PC-3 (cell line): ENCODE measurements around the gene PDK1. TPM values are rescaled to one million over a fixed set of nuclear protein-coding genes. Genes with fewer than 3 reads are reported as not detected.

ENCODE experiments used
- ATAC-seq: fragments of 200-7000 bp; cut with Tn5 transposase; 2 replicates; pipeline ENCODE4 v1.9.1; 2020; ENCODE audit warnings: mild to moderate bottlenecking, moderate library complexity
- BruUV-seq: library from RNA; stranded (reverse); fragments of 400-500 nt; replicated peaks from 2 replicates; lab custom pipeline; 2021; lab: Mats Ljungman, UMichigan
- CTCF ChIA-PET: fragments of 300-600 bp; sonication (Branson Sonifier 250); formaldehyde crosslinking; loops from one replicate; lab custom pipeline; 2022; ENCODE audit warnings: antibody characterized with exemption; lab: Charles Lee
- POLR2A ChIA-PET: fragments of 300-600 bp; sonication (Branson Sonifier 250); formaldehyde crosslinking; loops from one replicate; lab custom pipeline; 2022; ENCODE audit warnings: antibody characterized with exemption; ENCODE audit not compliant: unreplicated experiment; lab: Charles Lee
- DNase-seq: peaks from one replicate; pipeline ENCODE4 v3.0.0-alpha.2; 2015
- H2AFZ ChIP-seq: fragments of 300-600 bp; sonication (generic); 2 replicates; pipeline ENCODE4 v1.6.0; 2016; ENCODE audit warnings: antibody characterized with exemption, low read length
- H3F3A ChIP-seq: fragments of 300-600 bp; sonication (generic); one replicate; pipeline ENCODE4 v1.6.0; 2017; ENCODE audit warnings: antibody characterized with exemption, low read length, control low read depth, mild to moderate bottlenecking; ENCODE audit not compliant: unreplicated experiment
- H3K27ac ChIP-seq: fragments of 300-600 bp; sonication (generic); 2 replicates; pipeline ENCODE4 v1.5.1; 2016; ENCODE audit warnings: mild to moderate bottlenecking, low read length
- H3K27me3 ChIP-seq: fragments of 300-600 bp; sonication (generic); 2 replicates; pipeline ENCODE4 v1.6.1; 2016; ENCODE audit warnings: low read length, mixed read lengths
- H3K36me3 ChIP-seq: fragments of 300-600 bp; sonication (generic); 2 replicates; pipeline ENCODE4 v1.6.1; 2016; ENCODE audit warnings: low read depth, mixed run types, low read length, mixed read lengths
- H3K4me1 ChIP-seq: fragments of 300-600 bp; sonication (generic); 2 replicates; pipeline ENCODE4 v1.5.1; 2016; ENCODE audit warnings: low read length; ENCODE audit not compliant: insufficient read depth
- H3K4me2 ChIP-seq: fragments of 300-600 bp; sonication (generic); 2 replicates; pipeline ENCODE4 v1.6.0; 2016; ENCODE audit warnings: low read length
- H3K4me3 ChIP-seq: fragments of 300-600 bp; sonication (generic); 2 replicates; pipeline ENCODE4 v1.5.1; 2016; ENCODE audit warnings: mild to moderate bottlenecking, low read length, mixed read lengths
- H3K79me2 ChIP-seq: fragments of 300-600 bp; sonication (generic); 2 replicates; pipeline ENCODE4 v1.6.1; 2017; ENCODE audit warnings: low read length, mixed read lengths
- H3K9ac ChIP-seq: fragments of 300-600 bp; sonication (generic); 2 replicates; pipeline ENCODE4 v1.6.0; 2016; ENCODE audit warnings: mild to moderate bottlenecking, low read length
- H3K9me2 ChIP-seq: fragments of 300-600 bp; sonication (generic); replicated peaks from 2 replicates; pipeline ENCODE4 v1.6.1; 2016; ENCODE audit warnings: mixed run types, low read length, mixed read lengths
- H3K9me3 ChIP-seq: fragments of 300-600 bp; sonication (generic); 2 replicates; pipeline ENCODE4 v1.6.1; 2016; ENCODE audit warnings: low read length, mixed read lengths
- H4K20me1 ChIP-seq: fragments of 300-600 bp; sonication (generic); 2 replicates; pipeline ENCODE4 v1.6.1; 2016; ENCODE audit warnings: low read length, mixed read lengths
- EZH2 ChIP-seq: fragments of 300-600 bp; sonication (generic); IDR thresholded peaks from one replicate; pipeline ENCODE4 v1.6.1; 2017; ENCODE audit warnings: antibody characterized with exemption, mild to moderate bottlenecking, low read length; ENCODE audit not compliant: unreplicated experiment
- EZH2phosphoT487 ChIP-seq: fragments of 300-600 bp; sonication (generic); IDR thresholded peaks from 2 replicates; pipeline ENCODE4 v1.6.1; 2018; ENCODE audit warnings: mild to moderate bottlenecking, antibody characterized with exemption, low read length, borderline replicate concordance
- intact Hi-C: fragments of 100-400 bp; cut with micrococcal nuclease; formaldehyde crosslinking; loops from 2 replicates; pipeline ENCODE4 v1.9.0; 2023
- total RNA-seq: library from RNA; depleted of rRNA; stranded (reverse); fragments of >200 nt; gene quantifications from 2 replicates; pipeline ENCODE4 v1.2.3, GENCODE V29; 2014
- TF ChIP-seq, protein P1 (sequence below): fragments of 300-600 bp; sonication (generic); conservative IDR thresholded peaks from 2 replicates; pipeline ENCODE4 v1.5.1; 2017; ENCODE audit warnings: antibody characterized with exemption, low read depth, mild to moderate bottlenecking, low read length

The PDK1 gene
- total RNA-seq, 1 experiment from 2014 or later, result 45.8 TPM

GRCh38 chr2:172574965-172575364 is 19.1 kb downstream of the PDK1 start:
- H3K4me1 ChIP-seq, result no peaks in the 10 kb centered on the region
- CTCF ChIA-PET, result no interaction called here
- no peaks in the 10 kb centered on the region for H3F3A ChIP-seq
- no peaks in the 10 kb centered on the region for H3K9me2 ChIP-seq
- no peak for ATAC-seq
- no peak for TF ChIP-seq EZH2phosphoT487
- TF ChIP-seq EZH2, result no peak
- TF ChIP-seq, protein P1, sequence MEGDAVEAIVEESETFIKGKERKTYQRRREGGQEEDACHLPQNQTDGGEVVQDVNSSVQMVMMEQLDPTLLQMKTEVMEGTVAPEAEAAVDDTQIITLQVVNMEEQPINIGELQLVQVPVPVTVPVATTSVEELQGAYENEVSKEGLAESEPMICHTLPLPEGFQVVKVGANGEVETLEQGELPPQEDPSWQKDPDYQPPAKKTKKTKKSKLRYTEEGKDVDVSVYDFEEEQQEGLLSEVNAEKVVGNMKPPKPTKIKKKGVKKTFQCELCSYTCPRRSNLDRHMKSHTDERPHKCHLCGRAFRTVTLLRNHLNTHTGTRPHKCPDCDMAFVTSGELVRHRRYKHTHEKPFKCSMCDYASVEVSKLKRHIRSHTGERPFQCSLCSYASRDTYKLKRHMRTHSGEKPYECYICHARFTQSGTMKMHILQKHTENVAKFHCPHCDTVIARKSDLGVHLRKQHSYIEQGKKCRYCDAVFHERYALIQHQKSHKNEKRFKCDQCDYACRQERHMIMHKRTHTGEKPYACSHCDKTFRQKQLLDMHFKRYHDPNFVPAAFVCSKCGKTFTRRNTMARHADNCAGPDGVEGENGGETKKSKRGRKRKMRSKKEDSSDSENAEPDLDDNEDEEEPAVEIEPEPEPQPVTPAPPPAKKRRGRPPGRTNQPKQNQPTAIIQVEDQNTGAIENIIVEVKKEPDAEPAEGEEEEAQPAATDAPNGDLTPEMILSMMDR, result no peak
- no peaks in the 10 kb centered on the region for H4K20me1 ChIP-seq
- H2AFZ ChIP-seq, result no peak overlapping the region
- no peak overlapping the region for H3K9ac ChIP-seq
- peaks cover 24% of the 10 kb centered on the region for H3K9me3 ChIP-seq
- BruUV-seq, result no TSS peak
- H3K27me3 ChIP-seq, result no peaks in the 10 kb centered on the region
- POLR2A ChIA-PET, result no interaction called here
- DNase-seq, result no peak
- no peak overlapping the region for H3K27ac ChIP-seq
- no peak overlapping the region for H3K4me2 ChIP-seq
- H3K36me3 ChIP-seq, result peaks cover 72% of the 10 kb centered on the region
- H3K79me2 ChIP-seq, result peaks cover 49% of the 10 kb centered on the region
- no peak overlapping the region for H3K4me3 ChIP-seq
- intact Hi-C loops, result no loop called here

GRCh38 chr2:172578054-172578453 is 22.2 kb downstream of the PDK1 start:
- Histone ChIP-seq H3K27ac (no peak overlapping the region), H3K4me2 (no peak overlapping the region), H2AFZ (no peak overlapping the region), H3K9me2 (no peaks in the 10 kb centered on the region), H3K4me1 (no peaks in the 10 kb centered on the region), H3K4me3 (no peak overlapping the region), H3K9me3 (peaks cover 24% of the 10 kb centered on the region), H3K36me3 (peaks cover 71% of the 10 kb centered on the region), H3K79me2 (peaks cover 56% of the 10 kb centered on the region), H4K20me1 (no peaks in the 10 kb centered on the region), H3K27me3 (no peaks in the 10 kb centered on the region), H3F3A (no peaks in the 10 kb centered on the region), H3K9ac (no peak overlapping the region)
- ChIA-PET CTCF (no interaction called here), POLR2A (no interaction called here)
- intact Hi-C loops, result no loop called here
- TF ChIP-seq EZH2phosphoT487 (no peak), EZH2 (no peak)
- TF ChIP-seq, protein P1, result no peak
- ATAC-seq, result no peak
- BruUV-seq, result no TSS peak
- DNase-seq, result no peak

- Histone ChIP-seq H4K20me1 (no peaks in the 10 kb centered on the region), H3K79me2 (peaks cover 52% of the 10 kb centered on the region), H3K9me3 (peaks cover 22% of the 10 kb centered on the region), H2AFZ (no peak overlapping the region), H3F3A (no peaks in the 10 kb centered on the region), H3K4me2 (no peak overlapping the region), H3K9me2 (no peaks in the 10 kb centered on the region), H3K4me1 (no peaks in the 10 kb centered on the region), H3K9ac (no peak overlapping the region), H3K36me3 (peaks cover 67% of the 10 kb centered on the region), H3K27ac (no peak overlapping the region), H3K4me3 (no peak overlapping the region), H3K27me3 (no peaks in the 10 kb centered on the region)
- no peak for ATAC-seq
- no peak for DNase-seq
- CTCF ChIA-PET, result no interaction called here
- BruUV-seq, result no TSS peak
- TF ChIP-seq EZH2phosphoT487, result no peak
- TF ChIP-seq EZH2, result no peak
- TF ChIP-seq, protein P1, result no peak
- POLR2A ChIA-PET, result no interaction called here
- intact Hi-C loops, result no loop called here
Observed at GRCh38 chr2:172578860-172579512, 23.1 kb downstream of the PDK1 start.
